Measurements from ENCODE around the gene EPB41L2. TPM values are rescaled to one million over a fixed set of nuclear protein-coding genes. Genes with fewer than 3 reads are reported as not detected.

EPB41L2 gene
- total RNA-seq, 2 donors from 2014 or later = 160 to 189 TPM

DNA sequence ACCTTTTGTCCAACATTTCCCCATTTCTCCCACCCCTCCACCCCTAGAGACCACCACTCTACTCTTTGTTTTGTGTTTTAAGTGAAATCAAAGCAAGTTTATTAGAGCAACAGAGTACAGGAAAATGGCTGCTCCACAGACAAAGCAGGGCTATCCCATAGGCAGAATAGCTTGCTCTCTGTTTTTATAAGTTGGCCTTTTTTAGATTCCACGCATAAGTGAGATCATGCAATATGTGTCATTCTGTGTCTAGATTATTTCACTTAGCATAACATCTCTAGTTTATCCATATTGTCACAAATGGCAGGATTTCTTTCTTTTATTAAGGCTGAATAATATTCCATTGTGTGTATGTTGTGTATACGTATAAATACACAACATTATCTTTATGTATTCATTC lies 266.0 kb downstream of the EPB41L2 start:
- peaks cover 23% of the 10 kb centered on the region for H3K4me1 Mint-ChIP-seq
- H3K4me1 ChIP-seq (ENCODE audit: control insufficient read depth, insufficient read depth, low read length) = no peaks in the 10 kb centered on the region
- no peaks in the 10 kb centered on the region for H3K27me3 Mint-ChIP-seq (ENCODE audit: insufficient read depth)
- peaks cover 28% of the 10 kb centered on the region for H3K9me3 Mint-ChIP-seq
- H3K27me3 ChIP-seq (ENCODE audit: control insufficient read depth, insufficient read depth, low read length, poor library complexity, severe bottlenecking) = no peaks in the 10 kb centered on the region
- no peak overlapping the region for H3K4me3 ChIP-seq (ENCODE audit: low read length)
- no peak overlapping the region for H3K27ac ChIP-seq (ENCODE audit: low read depth, low read length)
- H3K9ac ChIP-seq (ENCODE audit: extremely low read depth, low read length, poor library complexity, severe bottlenecking) = no peak overlapping the region
- 83% methylated on average over 1 of the region's 2 CpGs; no CpG with 5 or more reads in 1 of the 2 experiments for WGBS, 2 experiments (ENCODE audit: insufficient coverage in 1 of 2, insufficient read length in 1 of 2)
- TF ChIP-seq, protein P1, sequence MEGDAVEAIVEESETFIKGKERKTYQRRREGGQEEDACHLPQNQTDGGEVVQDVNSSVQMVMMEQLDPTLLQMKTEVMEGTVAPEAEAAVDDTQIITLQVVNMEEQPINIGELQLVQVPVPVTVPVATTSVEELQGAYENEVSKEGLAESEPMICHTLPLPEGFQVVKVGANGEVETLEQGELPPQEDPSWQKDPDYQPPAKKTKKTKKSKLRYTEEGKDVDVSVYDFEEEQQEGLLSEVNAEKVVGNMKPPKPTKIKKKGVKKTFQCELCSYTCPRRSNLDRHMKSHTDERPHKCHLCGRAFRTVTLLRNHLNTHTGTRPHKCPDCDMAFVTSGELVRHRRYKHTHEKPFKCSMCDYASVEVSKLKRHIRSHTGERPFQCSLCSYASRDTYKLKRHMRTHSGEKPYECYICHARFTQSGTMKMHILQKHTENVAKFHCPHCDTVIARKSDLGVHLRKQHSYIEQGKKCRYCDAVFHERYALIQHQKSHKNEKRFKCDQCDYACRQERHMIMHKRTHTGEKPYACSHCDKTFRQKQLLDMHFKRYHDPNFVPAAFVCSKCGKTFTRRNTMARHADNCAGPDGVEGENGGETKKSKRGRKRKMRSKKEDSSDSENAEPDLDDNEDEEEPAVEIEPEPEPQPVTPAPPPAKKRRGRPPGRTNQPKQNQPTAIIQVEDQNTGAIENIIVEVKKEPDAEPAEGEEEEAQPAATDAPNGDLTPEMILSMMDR (conservative IDR thresholded peaks at IDR 0.05) = no peak
- DNase-seq = no peak
- H3K4me3 Mint-ChIP-seq = no peak overlapping the region
- peaks cover 1% of the 10 kb centered on the region for H3K36me3 Mint-ChIP-seq (ENCODE audit: low read depth)
- no peaks in the 10 kb centered on the region for H3K9me3 ChIP-seq (ENCODE audit: control insufficient read depth, low read length)
- no peak overlapping the region for H3K27ac Mint-ChIP-seq
- no peaks in the 10 kb centered on the region for H3K36me3 ChIP-seq (ENCODE audit: control insufficient read depth, insufficient read depth, low read length)

DNA sequence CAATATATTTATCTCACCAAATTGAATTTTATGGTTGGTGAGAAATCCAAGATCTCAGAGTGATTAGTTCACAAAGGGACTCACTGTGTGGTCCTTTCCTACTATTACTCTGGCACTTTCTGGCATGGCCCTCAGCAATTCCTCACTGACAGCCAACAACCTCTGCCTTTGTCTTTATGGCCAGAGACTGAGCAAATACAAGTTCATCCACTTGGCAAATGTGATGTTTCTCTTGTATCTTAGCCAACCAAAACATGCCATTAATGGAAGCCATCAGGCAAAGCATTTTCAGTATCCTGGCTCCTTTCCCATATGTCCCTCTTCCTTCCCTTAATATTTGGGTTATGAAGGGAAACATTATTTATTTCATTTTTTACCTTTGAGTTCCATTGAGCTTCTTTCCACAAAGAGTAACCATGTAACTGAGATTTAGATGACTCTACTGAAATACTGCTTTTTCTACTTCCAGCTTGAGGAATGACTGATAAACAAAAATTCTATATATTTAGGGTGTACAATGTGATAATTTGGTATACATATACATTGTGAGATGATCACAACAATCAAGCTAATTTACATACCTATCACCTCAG lies 266.6 kb downstream of the EPB41L2 start:
- no peaks in the 10 kb centered on the region for H3K36me3 ChIP-seq (ENCODE audit: control insufficient read depth, insufficient read depth, low read length)
- Mint-ChIP-seq H3K27ac (no peak overlapping the region), H3K36me3 (ENCODE audit: low read depth) (no peaks in the 10 kb centered on the region), H3K4me3 (no peak overlapping the region), H3K27me3 (ENCODE audit: insufficient read depth) (no peaks in the 10 kb centered on the region), H3K9me3 (peaks cover 23% of the 10 kb centered on the region), H3K4me1 (peaks cover 23% of the 10 kb centered on the region)
- TF ChIP-seq, protein P1 (conservative IDR thresholded peaks at IDR 0.05) = no peak
- no peak overlapping the region for H3K27ac ChIP-seq (ENCODE audit: low read depth, low read length)
- no peaks in the 10 kb centered on the region for H3K4me1 ChIP-seq (ENCODE audit: control insufficient read depth, insufficient read depth, low read length)
- no peak overlapping the region for H3K4me3 ChIP-seq (ENCODE audit: low read length)
- no peaks in the 10 kb centered on the region for H3K9me3 ChIP-seq (ENCODE audit: control insufficient read depth, low read length)
- no peak overlapping the region for H3K9ac ChIP-seq (ENCODE audit: extremely low read depth, low read length, poor library complexity, severe bottlenecking)
- H3K27me3 ChIP-seq (ENCODE audit: control insufficient read depth, insufficient read depth, low read length, poor library complexity, severe bottlenecking) = no peaks in the 10 kb centered on the region
- no peak for DNase-seq

DNA sequence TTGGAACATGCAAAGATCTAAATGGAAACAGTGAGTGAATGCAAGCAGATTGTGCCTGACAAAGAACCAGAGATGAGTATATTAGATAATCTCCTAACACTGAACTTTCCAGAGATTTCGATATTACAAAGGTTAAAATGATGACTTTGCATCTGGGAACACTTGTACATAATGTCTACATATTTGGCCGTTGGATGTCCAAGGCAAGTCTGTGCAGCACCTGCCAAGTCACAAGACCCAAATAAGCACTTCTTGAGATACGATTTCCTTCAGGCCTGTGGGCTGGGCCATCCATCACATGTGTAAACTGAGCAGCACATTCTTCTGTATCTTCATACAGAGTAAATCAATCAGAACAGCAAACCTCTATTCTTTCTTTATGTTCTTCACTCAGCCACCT lies 268.3 kb downstream of the EPB41L2 start:
- no peak overlapping the region for H3K27ac ChIP-seq (ENCODE audit: low read depth, low read length)
- Mint-ChIP-seq H3K36me3 (ENCODE audit: low read depth) (no peaks in the 10 kb centered on the region), H3K27me3 (ENCODE audit: insufficient read depth) (no peaks in the 10 kb centered on the region), H3K4me3 (no peak overlapping the region), H3K9me3 (peaks cover 11% of the 10 kb centered on the region), H3K4me1 (peaks cover 23% of the 10 kb centered on the region), H3K27ac (no peak overlapping the region)
- TF ChIP-seq, protein P1 (conservative IDR thresholded peaks at IDR 0.05) = no peak
- H3K9me3 ChIP-seq (ENCODE audit: control insufficient read depth, low read length) = no peaks in the 10 kb centered on the region
- DNase-seq = no peak
- H3K36me3 ChIP-seq (ENCODE audit: control insufficient read depth, insufficient read depth, low read length) = no peaks in the 10 kb centered on the region
- H3K4me1 ChIP-seq (ENCODE audit: control insufficient read depth, insufficient read depth, low read length) = no peaks in the 10 kb centered on the region
- no peak overlapping the region for H3K4me3 ChIP-seq (ENCODE audit: low read length)
- WGBS, 2 experiments (ENCODE audit: insufficient coverage in 1 of 2, insufficient read length in 1 of 2) = 91 to 100% methylated on average over 2 to 3 of the region's 3 CpGs
- H3K9ac ChIP-seq (ENCODE audit: extremely low read depth, low read length, poor library complexity, severe bottlenecking) = no peak overlapping the region
- no peaks in the 10 kb centered on the region for H3K27me3 ChIP-seq (ENCODE audit: control insufficient read depth, insufficient read depth, low read length, poor library complexity, severe bottlenecking)

All from endodermal cell (in vitro differentiated cells).